ENCODE data around the gene LGMN. TPM values are rescaled to one million over a fixed set of nuclear protein-coding genes. Genes with fewer than 3 reads are reported as not detected.
A peak's percentile ranks its signal among the peaks of the same experiment; 100 is the strongest.

Gene LGMN
- total RNA-seq, 8 experiments from 2014 or later, result 15.2 to 312 (median 54.8) TPM

DNA sequence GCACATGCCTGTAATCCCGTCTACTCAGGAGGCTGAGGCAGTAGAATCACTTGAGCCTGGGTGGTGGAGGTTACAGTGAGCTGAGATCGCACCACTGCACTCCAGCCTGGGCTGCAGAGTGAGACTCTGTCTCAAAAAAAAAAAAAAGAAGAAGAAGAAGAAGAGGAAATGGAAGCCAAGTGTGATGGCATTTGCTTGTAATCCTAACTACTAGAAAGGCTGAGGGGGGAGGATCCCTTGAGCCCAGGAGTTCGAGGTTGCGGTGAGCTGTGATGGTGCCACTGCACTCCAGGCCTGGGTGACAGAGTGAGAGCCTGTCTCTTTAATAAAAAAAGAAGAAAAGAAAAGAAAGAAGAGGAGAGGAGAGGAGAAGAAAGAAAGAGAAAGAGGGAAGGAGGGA, 52.1 kb downstream of the LGMN start:
- Histone ChIP-seq H3K4me3 (no peak overlapping the region), H3K4me1 (replicated peaks in 1 of 2) (no peaks in the 10 kb centered on the region), H3K27ac (no peak overlapping the region)
- no peak for ATAC-seq (replicated peaks in 6 of 8)
- 52 to 95% (median 79%) methylated on average over 1 to 4 of the region's 4 CpGs; no CpG with 5 or more reads in 2 of the 10 experiments for WGBS, 10 experiments
- in situ Hi-C loops (cut with MboI; ENCODE audit: low pct_unique_long_range_greater_than_20kb in 2 of 9, low sequenced_read_pairs in 9 of 9, unreplicated experiment in 9 of 9), result loop anchor here in 1 of 9 experiments (25.0 kb wide), 2 partner anchors 91 to 559 kb away; partner anchors contain the start of gene GOLGA5

DNA sequence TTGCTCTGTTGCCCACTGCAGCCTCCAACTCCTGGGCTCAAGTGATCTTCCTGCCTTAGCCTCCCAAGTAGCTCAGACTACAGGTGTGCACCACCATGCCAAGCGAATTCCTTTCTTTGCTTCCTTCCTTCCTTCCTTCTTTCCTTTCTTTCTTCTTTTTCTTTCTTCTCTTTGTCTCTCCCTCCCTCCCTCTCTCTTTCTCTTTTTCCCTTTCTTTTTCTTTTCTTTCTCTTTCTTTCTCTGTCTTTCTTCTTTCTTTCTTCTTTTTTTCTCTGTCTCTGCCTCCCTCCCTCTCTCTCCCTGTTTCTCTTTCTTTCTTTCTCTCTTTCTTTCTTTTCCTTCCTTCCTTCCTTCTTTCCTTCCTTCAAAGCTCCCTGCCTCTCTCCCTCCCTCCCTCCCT, 52.9 kb downstream of the LGMN start:
- no peak overlapping the region for H3K27ac ChIP-seq
- in situ Hi-C loops (cut with MboI; ENCODE audit: low pct_unique_long_range_greater_than_20kb in 2 of 9, low sequenced_read_pairs in 9 of 9, unreplicated experiment in 9 of 9), result loop anchor here in 1 of 9 experiments (25.0 kb wide), 2 partner anchors 92 to 558 kb away; partner anchors contain the start of gene GOLGA5
- H3K4me3 ChIP-seq, result no peak overlapping the region
- no peak for ATAC-seq (replicated peaks in 6 of 8)
- H3K4me1 ChIP-seq (replicated peaks in 1 of 2), result no peaks in the 10 kb centered on the region
- 72 to 100% (median 90%) methylated on average over 1 of the region's 1 CpG; no CpG with 5 or more reads in 1 of the 10 experiments for WGBS, 10 experiments

DNA sequence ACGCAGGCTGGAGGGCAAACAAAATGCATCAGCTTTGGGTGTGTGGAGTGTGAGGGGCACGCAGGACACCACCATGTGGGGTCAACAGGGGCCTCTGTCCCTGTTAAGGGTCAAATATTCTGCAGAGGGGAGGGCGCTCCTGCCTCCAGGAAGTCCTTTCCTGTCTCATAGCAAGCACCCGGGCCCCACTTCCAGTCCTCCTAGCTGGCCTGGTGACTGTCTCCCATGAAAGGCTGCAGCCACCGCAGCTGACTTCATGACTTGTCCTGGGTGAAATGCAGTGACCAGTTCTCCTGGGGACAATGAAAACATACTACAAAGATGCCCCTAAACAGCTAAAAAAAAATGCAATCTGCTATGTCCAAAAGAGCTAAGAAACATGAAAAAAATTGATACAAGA, 53.6 kb downstream of the LGMN start:
- ATAC-seq (replicated peaks in 6 of 8), result no peak
- Histone ChIP-seq H3K4me3 (no peak overlapping the region), H3K4me1 (replicated peaks in 1 of 2) (no peaks in the 10 kb centered on the region), H3K27ac (no peak overlapping the region)
- 10 to 92% (median 77%) methylated on average over 2 to 5 of the region's 5 CpGs; no CpG with 5 or more reads in 5 of the 10 experiments for WGBS, 10 experiments
- in situ Hi-C loops (cut with MboI; ENCODE audit: low pct_unique_long_range_greater_than_20kb in 2 of 9, low sequenced_read_pairs in 9 of 9, unreplicated experiment in 9 of 9), result loop anchor here in 1 of 9 experiments (25.0 kb wide), 2 partner anchors 92 to 558 kb away; partner anchors contain the start of gene GOLGA5

DNA sequence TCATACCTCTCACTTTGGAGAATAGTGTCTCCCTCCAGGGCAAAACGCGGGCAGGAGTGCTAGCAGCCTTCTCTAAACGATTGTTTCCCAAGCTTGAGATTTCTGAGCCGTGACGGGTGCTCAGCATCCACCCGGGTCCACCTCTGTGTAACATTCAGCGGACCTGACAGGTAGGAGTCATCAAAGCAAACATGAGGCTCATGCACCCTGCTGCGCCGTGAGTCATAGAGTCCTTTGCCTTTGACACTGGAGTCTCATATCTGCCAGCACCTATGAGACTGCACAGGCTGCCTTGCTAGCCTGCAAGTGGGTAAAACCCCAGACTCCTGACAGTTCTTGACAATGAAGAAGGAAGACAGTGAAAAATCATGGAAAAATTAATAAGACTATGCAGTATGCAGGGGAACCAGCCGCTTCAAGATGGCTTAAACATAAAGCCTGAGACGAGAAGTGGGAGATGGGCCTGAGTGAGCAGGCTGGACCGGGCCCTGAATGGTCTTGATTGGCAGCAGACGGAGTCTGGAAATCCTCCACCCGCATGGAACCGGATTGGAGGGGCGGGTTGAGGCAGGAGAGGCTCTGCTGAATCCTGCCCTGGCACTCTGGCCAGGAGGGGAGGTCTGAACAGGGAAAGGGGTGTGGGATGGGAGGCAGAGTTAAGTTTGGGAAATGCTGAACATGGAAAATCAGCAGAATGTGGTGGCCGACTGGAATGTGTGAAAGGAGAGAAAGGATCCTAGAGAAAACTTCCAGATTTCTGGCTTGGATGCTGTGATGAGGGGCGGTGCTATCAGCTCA, 54.2 kb downstream of the LGMN start:
- Histone ChIP-seq H3K4me1 (replicated peaks in 1 of 2) (no peaks in the 10 kb centered on the region), H3K27ac (no peak overlapping the region), H3K4me3 (no peak overlapping the region)
- in situ Hi-C loops (cut with MboI; ENCODE audit: low pct_unique_long_range_greater_than_20kb in 2 of 9, low sequenced_read_pairs in 9 of 9, unreplicated experiment in 9 of 9), result loop anchor here in 1 of 9 experiments (25.0 kb wide), 2 partner anchors 93 to 557 kb away; partner anchors contain the start of gene GOLGA5
- WGBS, 10 experiments, result 0 to 100% (median 72%) methylated on average over 1 to 15 of the region's 18 CpGs; no CpG with 5 or more reads in 2 of the 10 experiments
- ATAC-seq (replicated peaks in 6 of 8), result peak in 2 of 8 experiments; percentile 33 to 34

DNA sequence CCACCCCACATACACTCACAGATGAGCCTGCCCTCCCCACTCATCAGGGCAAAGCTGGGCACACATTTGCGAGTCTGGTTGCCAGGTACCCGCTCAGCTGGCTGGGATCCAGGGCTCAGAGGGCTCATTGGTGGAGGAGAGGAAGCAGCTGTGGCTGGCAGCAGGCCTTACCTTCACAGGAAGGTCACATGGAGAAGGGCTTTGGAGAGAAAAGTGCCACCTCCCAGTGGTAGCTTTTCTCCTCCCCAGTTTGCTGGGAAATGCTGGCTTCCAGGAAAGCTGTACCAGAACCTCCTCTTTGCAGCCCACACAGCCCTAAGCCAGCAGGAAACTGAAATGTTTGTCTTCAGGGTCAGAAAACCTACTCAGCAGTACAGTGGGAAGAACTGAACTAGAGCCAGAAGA, 55.6 kb downstream of the LGMN start:
- Histone ChIP-seq H3K27ac (no peak overlapping the region), H3K4me1 (replicated peaks in 1 of 2) (no peaks in the 10 kb centered on the region), H3K4me3 (no peak overlapping the region)
- in situ Hi-C loops (cut with MboI; ENCODE audit: low pct_unique_long_range_greater_than_20kb in 2 of 9, low sequenced_read_pairs in 9 of 9, unreplicated experiment in 9 of 9), result loop anchor here in 1 of 9 experiments (25.0 kb wide), 2 partner anchors 94 to 556 kb away; partner anchors contain the start of gene GOLGA5
- peak in 5 of 8 experiments; percentile 11 to 82 (median 29) for ATAC-seq (replicated peaks in 6 of 8)
- WGBS, 10 experiments, result no CpG with 5 or more reads among the region's 2 CpGs

DNA sequence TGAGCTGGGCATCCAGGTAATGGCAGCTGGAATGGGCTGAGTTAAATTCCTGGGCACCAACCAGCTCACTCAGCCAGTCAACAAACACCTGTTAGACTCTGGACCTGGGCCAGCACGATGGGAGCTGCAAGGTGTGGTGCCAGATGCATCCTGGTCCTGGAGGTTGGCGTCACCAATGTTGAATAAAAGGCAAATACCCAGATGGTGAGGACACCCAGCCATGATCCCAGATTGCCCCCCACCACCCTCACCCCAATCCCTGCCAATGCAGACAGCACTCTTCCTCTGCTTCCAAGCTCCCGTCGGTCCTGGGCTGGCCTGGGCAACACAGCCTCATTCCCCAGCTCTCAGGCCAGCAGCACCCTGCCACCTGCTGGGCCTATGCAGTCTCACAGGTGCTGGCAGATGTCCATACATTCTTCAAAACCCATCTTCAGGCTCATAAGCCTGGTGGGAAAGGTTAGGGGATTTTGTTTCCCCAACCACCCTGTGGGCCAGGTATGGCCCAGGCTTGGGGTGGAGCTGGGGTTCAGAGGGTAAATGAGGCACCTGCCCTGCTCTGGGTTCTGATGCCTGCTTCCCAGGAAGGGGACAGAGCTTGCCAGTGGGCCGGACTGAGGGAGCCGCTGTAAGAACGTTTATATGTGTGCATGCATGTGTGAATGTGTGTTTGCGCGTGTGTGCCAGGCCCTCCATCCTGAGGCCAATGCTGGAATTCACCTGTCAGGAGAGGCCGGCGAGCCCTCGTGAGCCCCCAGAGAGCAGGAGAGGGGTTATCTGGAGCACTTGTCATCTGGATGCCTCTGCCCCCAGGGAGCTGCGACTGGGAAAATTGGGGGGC, 58.0 kb downstream of the LGMN start:
- ATAC-seq (replicated peaks in 6 of 8), result peak in 3 of 8 experiments; percentile 16 to 34 (median 30)
- H3K4me1 ChIP-seq (replicated peaks in 1 of 2), result no peaks in the 10 kb centered on the region
- no peak overlapping the region for H3K4me3 ChIP-seq
- in situ Hi-C loops (cut with MboI; ENCODE audit: low pct_unique_long_range_greater_than_20kb in 2 of 9, low sequenced_read_pairs in 9 of 9, unreplicated experiment in 9 of 9), result loop anchor here in 1 of 9 experiments (25.0 kb wide), 2 partner anchors 97 to 553 kb away; partner anchors contain the start of gene GOLGA5
- no peak overlapping the region for H3K27ac ChIP-seq
- 40 to 100% (median 71%) methylated on average over 1 to 8 of the region's 13 CpGs; no CpG with 5 or more reads in 3 of the 10 experiments for WGBS, 10 experiments

DNA sequence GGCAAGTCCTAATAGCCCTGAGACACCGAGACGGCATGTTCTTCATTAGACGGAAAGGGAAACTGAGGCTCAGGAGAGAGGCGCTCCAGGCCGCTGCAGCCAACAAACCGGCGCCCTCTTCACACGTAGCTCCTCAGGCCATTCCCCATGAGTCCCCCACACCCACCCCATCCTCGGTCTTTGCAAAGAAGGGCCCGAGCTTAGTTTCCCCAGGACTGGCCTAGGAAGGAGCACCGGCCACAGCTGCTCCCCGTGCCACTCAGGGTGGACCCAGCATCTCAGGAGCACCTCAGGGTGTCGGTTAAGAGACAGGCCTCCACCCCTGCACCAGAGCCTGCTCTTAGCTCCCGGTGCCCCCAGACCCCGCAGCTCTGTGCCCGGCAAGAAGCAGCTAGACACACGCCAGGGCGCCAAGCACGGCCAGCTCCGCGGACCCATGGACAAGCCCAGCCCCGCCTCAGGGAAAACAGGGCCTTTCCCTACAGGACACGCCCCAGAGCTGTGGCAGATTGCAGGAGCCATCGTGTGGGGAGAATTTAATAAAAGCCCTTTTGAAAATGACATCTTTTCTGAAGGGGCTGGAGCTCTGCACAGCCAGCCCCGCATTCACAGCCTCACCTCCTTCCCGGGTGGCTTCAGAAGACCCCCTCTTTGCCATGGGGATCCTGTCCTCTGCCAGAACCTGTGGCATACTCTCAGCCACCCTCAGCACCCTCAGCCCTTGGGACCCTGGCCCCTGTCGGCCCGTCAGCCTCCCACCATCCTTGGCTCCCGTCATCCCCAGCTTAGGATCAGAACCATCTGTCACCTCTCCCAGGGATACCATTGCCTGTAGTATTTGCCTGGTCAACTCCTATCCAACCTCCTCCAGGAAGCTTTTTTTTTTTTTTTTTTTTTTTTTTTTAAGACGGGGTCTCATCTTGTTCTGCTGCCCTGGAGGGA, 59.7 kb downstream of the LGMN start:
- H3K4me1 ChIP-seq (replicated peaks in 1 of 2), result no peaks in the 10 kb centered on the region
- no peak overlapping the region for H3K27ac ChIP-seq
- in situ Hi-C loops (cut with MboI; ENCODE audit: low pct_unique_long_range_greater_than_20kb in 2 of 9, low sequenced_read_pairs in 9 of 9, unreplicated experiment in 9 of 9), result loop anchor here in 1 of 9 experiments (25.0 kb wide), 2 partner anchors 99 to 551 kb away; partner anchors contain the start of gene GOLGA5
- 65 to 100% (median 92%) methylated on average over 1 to 8 of the region's 30 CpGs; no CpG with 5 or more reads in 3 of the 10 experiments for WGBS, 10 experiments
- ATAC-seq (replicated peaks in 6 of 8), result no peak
- H3K4me3 ChIP-seq, result peak overlapping the region in 1 of 5 donors; percentile 31

DNA sequence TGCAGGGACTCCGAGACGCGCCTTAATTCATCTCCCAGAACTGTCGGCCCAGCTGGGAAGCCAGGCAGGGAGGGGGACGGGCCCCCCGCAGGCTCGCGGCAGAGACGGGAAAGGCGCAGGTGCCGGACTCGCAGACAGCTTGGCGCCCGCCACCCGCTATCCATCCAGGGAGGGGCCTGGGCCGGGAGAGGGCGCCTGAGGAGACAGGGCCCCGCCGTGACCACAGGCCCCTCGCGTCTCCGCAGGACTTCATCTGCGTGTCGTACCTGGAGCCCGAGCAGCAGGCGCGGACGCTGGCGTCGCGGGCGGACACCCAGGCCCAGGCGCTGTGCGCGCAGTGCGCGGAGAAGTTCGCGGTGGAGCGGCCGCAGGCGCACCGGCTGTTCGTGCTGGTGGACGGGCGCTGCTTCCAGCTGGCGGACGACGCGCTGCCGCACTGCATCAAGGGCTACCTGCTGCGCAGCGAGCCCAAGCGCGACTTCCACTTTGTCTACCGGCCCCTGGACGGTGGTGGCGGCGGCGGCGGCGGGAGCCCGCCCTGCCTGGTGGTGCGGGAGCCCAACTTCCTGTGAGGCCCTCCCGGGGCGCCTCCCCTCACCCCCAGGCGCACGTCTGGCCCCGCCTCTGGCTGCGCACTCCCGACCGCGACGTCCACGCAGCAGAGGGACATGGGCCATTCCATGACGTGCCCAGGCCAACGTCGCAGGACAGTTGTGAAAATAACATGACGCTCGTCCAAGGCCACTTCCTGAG, 60.6 kb downstream of the LGMN start:
- in situ Hi-C loops (cut with MboI; ENCODE audit: low pct_unique_long_range_greater_than_20kb in 2 of 9, low sequenced_read_pairs in 9 of 9, unreplicated experiment in 9 of 9), result loop anchor here in 1 of 9 experiments (25.0 kb wide), 2 partner anchors 99 to 551 kb away; partner anchors contain the start of gene GOLGA5
- no peaks in the 10 kb centered on the region for H3K4me1 ChIP-seq (replicated peaks in 1 of 2)
- ATAC-seq (replicated peaks in 6 of 8), result peak in 5 of 8 experiments; percentile 14 to 64 (median 48)
- 2 to 7% (median 3%) methylated on average over 7 to 25 of the region's 80 CpGs; no CpG with 5 or more reads in 6 of the 10 experiments for WGBS, 10 experiments
- peak overlapping the region; percentile 26 to 38 (median 31) for H3K4me3 ChIP-seq
- H3K27ac ChIP-seq, result no peak overlapping the region

DNA sequence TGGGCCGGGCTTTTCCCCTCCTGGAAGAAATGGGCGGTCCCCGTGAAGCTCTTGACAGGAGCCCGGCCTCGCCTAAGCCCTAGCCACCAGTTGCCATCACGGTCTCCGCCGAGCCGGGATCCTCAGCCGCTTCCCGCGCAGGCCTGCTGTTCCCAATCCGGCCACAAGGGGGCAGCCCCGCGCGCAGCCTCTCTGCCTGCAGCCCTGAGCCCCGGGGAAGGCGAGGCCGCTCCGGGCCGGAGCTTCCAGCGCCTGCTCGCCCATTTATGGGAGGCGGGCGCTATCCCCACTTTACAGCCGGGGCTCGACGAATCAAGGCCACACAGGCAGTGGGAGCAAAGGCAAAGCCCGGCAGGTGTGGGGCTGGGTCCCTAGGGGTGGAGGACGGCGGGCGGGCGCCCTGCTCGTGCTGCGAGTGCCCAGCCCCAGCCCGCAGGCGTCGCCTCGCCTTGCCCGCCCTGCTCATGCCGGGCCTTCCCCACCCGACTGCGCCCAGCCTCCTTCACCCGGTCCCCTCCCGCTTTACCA, 61.5 kb downstream of the LGMN start:
- WGBS, 10 experiments, result 0 to 7% methylated on average over 2 to 3 of the region's 45 CpGs; no CpG with 5 or more reads in 8 of the 10 experiments
- Histone ChIP-seq H3K4me3 (peak overlapping the region; percentile 26 to 38 (median 31)), H3K27ac (no peak overlapping the region), H3K4me1 (replicated peaks in 1 of 2) (no peaks in the 10 kb centered on the region)
- in situ Hi-C loops (cut with MboI; ENCODE audit: low pct_unique_long_range_greater_than_20kb in 2 of 9, low sequenced_read_pairs in 9 of 9, unreplicated experiment in 9 of 9), result loop anchor here in 1 of 9 experiments (25.0 kb wide), 2 partner anchors 100 to 550 kb away; partner anchors contain the start of gene GOLGA5
- ATAC-seq (replicated peaks in 6 of 8), result peak; percentile 75 to 93 (median 86)

DNA sequence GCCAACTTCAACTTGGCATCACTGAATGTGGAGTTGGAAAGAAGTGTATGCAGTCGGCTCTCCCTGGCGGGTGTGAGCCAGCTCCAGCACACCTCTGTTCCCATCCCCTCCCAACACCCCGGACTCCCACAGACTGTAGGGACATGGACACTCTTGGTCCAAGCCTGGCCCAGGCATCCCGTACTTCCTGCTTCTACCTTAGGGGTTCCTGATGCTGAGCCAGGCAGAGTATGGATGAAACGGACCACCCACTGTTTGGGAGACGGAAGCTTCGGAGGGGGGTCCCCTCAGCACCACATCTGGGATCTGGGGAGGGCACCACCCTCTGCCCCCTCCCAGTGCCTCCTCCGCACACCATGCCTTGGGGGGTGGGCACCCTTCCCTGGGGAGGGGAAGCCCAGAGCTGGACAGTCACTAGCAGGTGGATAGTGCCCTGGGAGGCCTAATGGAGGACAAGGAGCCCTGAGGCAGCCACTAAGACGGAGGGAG, 62.0 kb downstream of the LGMN start:
- in situ Hi-C loops (cut with MboI; ENCODE audit: low pct_unique_long_range_greater_than_20kb in 2 of 9, low sequenced_read_pairs in 9 of 9, unreplicated experiment in 9 of 9), result loop anchor here in 1 of 9 experiments (25.0 kb wide), 2 partner anchors 101 to 549 kb away; partner anchors contain the start of gene GOLGA5
- H3K27ac ChIP-seq, result no peak overlapping the region
- WGBS, 10 experiments, result 0 to 100% methylated on average over 1 of the region's 9 CpGs; no CpG with 5 or more reads in 8 of the 10 experiments
- no peaks in the 10 kb centered on the region for H3K4me1 ChIP-seq (replicated peaks in 1 of 2)
- peak in 2 of 8 experiments; percentile 1 for ATAC-seq (replicated peaks in 6 of 8)
- peak overlapping the region in 2 of 5 donors; percentile 34 to 38 for H3K4me3 ChIP-seq
